A673 (cell line): ENCODE results near the gene CCT2.

ENCODE experiments used
- CTCF ChIP-seq: fragments of 300-800, 200-600 bp; sonication (generic); conservative IDR thresholded peaks from 2 replicates; pipeline ENCODE4 v1.5.1; 2017; ENCODE audit warnings: low read depth, mild to moderate bottlenecking, antibody characterized with exemption, low read length, moderate library complexity, mixed read lengths
- EZH2 ChIP-seq: fragments of 200-600 bp; sonication (generic); IDR thresholded peaks from 2 replicates; pipeline ENCODE4 v1.6.1; 2017; ENCODE audit warnings: borderline replicate concordance, low read depth, mild to moderate bottlenecking, mixed read lengths, antibody characterized with exemption, low read length; ENCODE audit not compliant: poor library complexity, severe bottlenecking

GRCh38 chr12:69633061-69633460, 47.8 kb downstream of the CCT2 start:
- TF ChIP-seq CTCF (peak; percentile 48), EZH2 (no peak)
